Smooth muscle cell (in vitro differentiated cells): ENCODE data around the gene DCUN1D1. TPM values are rescaled to one million over a fixed set of nuclear protein-coding genes. Genes with fewer than 3 reads are reported as not detected.

ENCODE experiments used
- DNase-seq: peaks from one replicate; lab custom pipeline; 2025; ENCODE audit not compliant: unreplicated experiment; lab: John Stamatoyannopoulos, UW
- H2AFZ ChIP-seq: fragments of 200-600 bp; sonication (generic); 2 replicates; pipeline ENCODE4 v1.6.0; 2016; ENCODE audit warnings: antibody characterized with exemption, low read depth, mild to moderate bottlenecking
- H3F3A ChIP-seq: fragments of 200-600 bp; sonication (generic); 2 replicates; pipeline ENCODE4 v1.6.0; 2017; ENCODE audit warnings: antibody characterized with exemption, low read depth
- H3K27ac ChIP-seq: fragments of 200-600 bp; sonication (generic); 2 replicates; pipeline ENCODE4 v1.5.1; 2016; ENCODE audit warnings: low read depth, mild to moderate bottlenecking
- H3K27me3 ChIP-seq: fragments of 200-600 bp; sonication (generic); 2 replicates; pipeline ENCODE4 v1.6.1; 2016; ENCODE audit warnings: low read depth, mild to moderate bottlenecking
- H3K36me3 ChIP-seq: fragments of 200-600 bp; sonication (generic); 2 replicates; pipeline ENCODE4 v1.5.1; 2016; ENCODE audit warnings: low read depth
- H3K4me1 ChIP-seq: fragments of 200-600 bp; sonication (generic); 2 replicates; pipeline ENCODE4 v1.5.1; 2016; ENCODE audit warnings: low read depth
- H3K4me2 ChIP-seq: fragments of 200-600 bp; sonication (generic); 2 replicates; pipeline ENCODE4 v1.6.0; 2016; ENCODE audit warnings: mild to moderate bottlenecking
- H3K4me3 ChIP-seq: fragments of 200-600 bp; sonication (generic); 2 replicates; pipeline ENCODE4 v1.5.1; 2016; ENCODE audit warnings: mild to moderate bottlenecking
- H3K79me2 ChIP-seq: fragments of 200-600 bp; sonication (generic); 2 replicates; pipeline ENCODE4 v1.6.0; 2016; ENCODE audit warnings: low read depth, mild to moderate bottlenecking
- H3K9ac ChIP-seq: fragments of 200-600 bp; sonication (generic); 2 replicates; pipeline ENCODE4 v1.6.0; 2016; ENCODE audit warnings: low read depth
- H3K9me3 ChIP-seq: fragments of 200-600 bp; sonication (generic); replicated peaks from 2 replicates; pipeline ENCODE4 v1.5.1; 2016; ENCODE audit warnings: low read depth
- H4K20me1 ChIP-seq: fragments of 200-600 bp; sonication (generic); 2 replicates; pipeline ENCODE4 v1.6.0; 2016; ENCODE audit warnings: low read depth
- WGBS: methylation state at CpG from one replicate; pipeline ENCODE4 v1.1.7; 2016; ENCODE audit warnings: low lambda C conversion rate; 5-methylcytosine and 5-hydroxymethylcytosine counted together
- polyA plus RNA-seq: library from polyadenylated mRNA; unstranded; fragments of >200 nt; fragmentation: Nextera tagmentation; extraction: Ambion mirVana; gene quantifications from 2 replicates; pipeline ENCODE4 v1.2.1, GENCODE V29; 2016
- total RNA-seq: library from RNA; depleted of rRNA; stranded (reverse); fragments of >200 nt; gene quantifications from 2 replicates; pipeline ENCODE4 v1.2.3, GENCODE V29; 2014
- TF ChIP-seq, protein P1 (sequence below): fragments of 200-600 bp; sonication (generic); IDR thresholded peaks from 2 replicates; pipeline ENCODE4 v1.5.1; 2017; ENCODE audit warnings: borderline replicate concordance, mild to moderate bottlenecking, antibody characterized with exemption; ENCODE audit not compliant: insufficient read depth, poor library complexity, severe bottlenecking

The DCUN1D1 gene
- total and polyA plus RNA-seq, 2 experiments from 2014 or later, result 14.4 to 25.7 TPM

DNA sequence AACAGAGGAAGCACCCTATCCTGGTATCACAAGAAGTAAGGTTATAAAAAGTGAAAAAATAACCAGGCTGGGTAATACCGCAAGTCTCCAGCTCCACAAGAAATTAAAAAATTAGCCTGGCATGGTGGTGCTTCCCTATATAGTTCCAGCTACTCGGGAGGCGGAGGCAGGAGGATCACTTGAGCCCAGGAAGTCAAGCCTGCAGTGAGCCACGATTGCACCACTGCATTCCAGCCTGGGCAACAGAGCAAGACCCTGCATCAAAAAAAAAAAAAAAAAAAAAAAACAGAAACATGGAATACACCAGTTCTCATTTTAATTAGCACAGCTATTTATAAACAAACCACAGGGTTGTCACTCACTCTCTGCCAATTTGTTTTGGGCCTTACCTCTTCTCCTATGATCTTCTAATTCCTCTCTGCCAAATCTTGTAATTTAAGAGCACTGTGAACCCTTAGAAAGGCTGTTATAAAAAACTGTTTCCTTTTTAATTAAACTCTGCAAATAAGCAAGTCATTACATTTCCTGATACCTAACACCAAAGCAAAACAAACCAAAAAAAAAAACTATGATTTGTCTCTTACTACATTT, 22.6 kb downstream of the DCUN1D1 start:
- Histone ChIP-seq H2AFZ (no peak overlapping the region), H3K27me3 (no peaks in the 10 kb centered on the region), H3K27ac (no peak overlapping the region), H4K20me1 (no peaks in the 10 kb centered on the region), H3K4me3 (no peak overlapping the region), H3F3A (no peaks in the 10 kb centered on the region), H3K9ac (no peak overlapping the region), H3K36me3 (peaks cover 3% of the 10 kb centered on the region), H3K9me3 (no peaks in the 10 kb centered on the region), H3K79me2 (peaks cover 3% of the 10 kb centered on the region), H3K4me1 (peaks cover 12% of the 10 kb centered on the region), H3K4me2 (no peak overlapping the region)
- 96% methylated on average over 4 of the region's 4 CpGs for WGBS
- TF ChIP-seq, protein P1, sequence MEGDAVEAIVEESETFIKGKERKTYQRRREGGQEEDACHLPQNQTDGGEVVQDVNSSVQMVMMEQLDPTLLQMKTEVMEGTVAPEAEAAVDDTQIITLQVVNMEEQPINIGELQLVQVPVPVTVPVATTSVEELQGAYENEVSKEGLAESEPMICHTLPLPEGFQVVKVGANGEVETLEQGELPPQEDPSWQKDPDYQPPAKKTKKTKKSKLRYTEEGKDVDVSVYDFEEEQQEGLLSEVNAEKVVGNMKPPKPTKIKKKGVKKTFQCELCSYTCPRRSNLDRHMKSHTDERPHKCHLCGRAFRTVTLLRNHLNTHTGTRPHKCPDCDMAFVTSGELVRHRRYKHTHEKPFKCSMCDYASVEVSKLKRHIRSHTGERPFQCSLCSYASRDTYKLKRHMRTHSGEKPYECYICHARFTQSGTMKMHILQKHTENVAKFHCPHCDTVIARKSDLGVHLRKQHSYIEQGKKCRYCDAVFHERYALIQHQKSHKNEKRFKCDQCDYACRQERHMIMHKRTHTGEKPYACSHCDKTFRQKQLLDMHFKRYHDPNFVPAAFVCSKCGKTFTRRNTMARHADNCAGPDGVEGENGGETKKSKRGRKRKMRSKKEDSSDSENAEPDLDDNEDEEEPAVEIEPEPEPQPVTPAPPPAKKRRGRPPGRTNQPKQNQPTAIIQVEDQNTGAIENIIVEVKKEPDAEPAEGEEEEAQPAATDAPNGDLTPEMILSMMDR, result no peak
- no peak for DNase-seq

DNA sequence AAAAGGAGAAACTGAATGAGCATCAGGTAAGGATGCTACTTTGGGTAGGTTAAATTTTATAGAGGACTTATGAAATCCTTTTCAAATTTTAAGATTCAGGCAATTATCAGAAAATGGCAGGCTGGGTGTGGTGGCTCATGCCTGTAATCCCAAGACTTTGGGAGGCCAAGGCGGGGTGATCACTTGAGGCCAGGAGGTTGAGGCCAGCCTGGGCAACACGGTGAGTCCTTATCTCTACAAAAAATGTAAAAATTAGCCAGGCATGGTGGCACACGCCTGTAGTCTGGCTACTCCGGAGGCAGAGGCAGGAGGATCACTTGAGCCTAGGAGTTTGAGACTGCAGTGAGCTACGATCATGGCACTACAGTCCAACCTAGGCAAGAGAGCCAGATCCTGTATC, 23.1 kb downstream of the DCUN1D1 start:
- peaks cover 12% of the 10 kb centered on the region for H3K4me1 ChIP-seq
- TF ChIP-seq, protein P1, result no peak
- no peak for DNase-seq
- no peak overlapping the region for H2AFZ ChIP-seq
- H3K4me2 ChIP-seq, result no peak overlapping the region
- no peaks in the 10 kb centered on the region for H3K9me3 ChIP-seq
- H3K36me3 ChIP-seq, result peaks cover 3% of the 10 kb centered on the region
- WGBS, result 98% methylated on average over 5 of the region's 5 CpGs
- no peak overlapping the region for H3K9ac ChIP-seq
- peaks cover 3% of the 10 kb centered on the region for H3K79me2 ChIP-seq
- no peak overlapping the region for H3K4me3 ChIP-seq
- H3F3A ChIP-seq, result no peaks in the 10 kb centered on the region
- no peak overlapping the region for H3K27ac ChIP-seq
- no peaks in the 10 kb centered on the region for H3K27me3 ChIP-seq
- no peaks in the 10 kb centered on the region for H4K20me1 ChIP-seq

DNA sequence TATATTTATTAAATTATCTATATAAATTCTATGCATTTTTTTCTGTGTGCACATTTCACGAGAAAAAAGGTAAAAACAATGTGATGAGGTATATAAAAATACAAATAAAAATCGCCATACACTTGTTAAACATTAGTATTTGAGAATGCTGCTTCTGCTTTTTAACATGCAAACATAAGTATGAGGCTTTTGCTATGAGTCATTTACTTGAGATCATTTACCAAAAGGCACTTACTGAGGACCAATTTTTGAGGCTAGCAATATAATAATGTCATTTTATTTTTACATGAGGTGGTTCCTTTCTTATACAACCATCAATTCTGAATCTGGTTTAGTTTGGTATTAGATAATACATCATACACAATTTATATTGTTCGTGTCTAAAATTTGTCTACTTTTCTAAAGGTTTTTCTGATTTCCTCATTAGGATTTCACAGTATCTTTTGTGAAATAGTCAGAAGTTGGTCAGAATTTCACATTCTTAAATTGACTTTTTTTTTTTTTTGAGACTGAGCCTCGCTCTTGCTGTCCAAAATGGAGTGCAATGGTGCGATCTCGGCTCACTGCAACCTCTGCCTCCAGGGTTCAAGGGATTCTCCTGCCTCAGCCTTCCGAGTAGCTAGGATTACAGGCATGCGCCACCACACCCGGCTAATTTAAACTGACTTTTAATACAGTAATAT, 25.6 kb downstream of the DCUN1D1 start:
- Histone ChIP-seq H3K4me1 (peaks cover 3% of the 10 kb centered on the region), H3F3A (no peaks in the 10 kb centered on the region), H3K4me3 (no peak overlapping the region), H3K27me3 (no peaks in the 10 kb centered on the region), H2AFZ (no peak overlapping the region), H4K20me1 (no peaks in the 10 kb centered on the region), H3K9me3 (no peaks in the 10 kb centered on the region), H3K36me3 (no peaks in the 10 kb centered on the region), H3K9ac (no peak overlapping the region), H3K27ac (no peak overlapping the region), H3K4me2 (no peak overlapping the region), H3K79me2 (peaks cover 3% of the 10 kb centered on the region)
- 91% methylated on average over 9 of the region's 9 CpGs for WGBS
- TF ChIP-seq, protein P1, result no peak
- no peak for DNase-seq

DNA sequence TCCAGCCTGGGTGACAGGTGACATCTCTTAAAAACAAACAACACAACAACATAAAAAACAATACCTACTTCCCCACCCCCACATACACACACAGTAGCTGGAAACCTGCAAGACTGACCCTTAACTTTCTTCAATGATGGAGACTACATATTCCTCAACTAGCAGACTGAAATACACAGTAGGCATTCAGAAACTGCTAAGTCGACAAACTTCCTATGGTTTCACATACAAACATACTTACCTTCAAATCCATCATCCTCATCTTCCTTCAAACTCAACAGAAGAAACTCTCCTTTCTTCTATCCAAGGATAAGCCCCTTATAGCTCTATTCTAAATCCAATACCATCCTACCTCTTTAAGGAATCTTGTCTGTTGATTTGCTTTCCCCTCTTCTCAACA, 30.6 kb downstream of the DCUN1D1 start:
- Histone ChIP-seq H3K4me1 (no peaks in the 10 kb centered on the region), H4K20me1 (no peaks in the 10 kb centered on the region), H3K9me3 (no peaks in the 10 kb centered on the region), H3K4me2 (no peak overlapping the region), H2AFZ (no peak overlapping the region), H3K36me3 (peaks cover 16% of the 10 kb centered on the region), H3K4me3 (no peak overlapping the region), H3K79me2 (no peaks in the 10 kb centered on the region), H3K27me3 (no peaks in the 10 kb centered on the region), H3F3A (no peaks in the 10 kb centered on the region), H3K9ac (no peak overlapping the region), H3K27ac (no peak overlapping the region)
- WGBS, result 93% methylated on average over 1 of the region's 1 CpG
- TF ChIP-seq, protein P1, result no peak
- DNase-seq, result no peak
